NB4 (cell line): ENCODE data around the gene CD96.

Experiments
- DNase-seq: peaks from one replicate; pipeline ENCODE4 v3.0.0; 2010; ENCODE audit warnings: low read depth
- H3K4me3 ChIP-seq: one replicate; pipeline ENCODE4 v1.5.1; 2011; ENCODE audit warnings: mild to moderate bottlenecking, low read depth, low read length, moderate library complexity
- MYC ChIP-seq: IDR thresholded peaks from 2 replicates; pipeline ENCODE4 v1.6.1; 2011; ENCODE audit warnings: low read depth, low read length
- POLR2A ChIP-seq: IDR thresholded peaks from 2 replicates; pipeline ENCODE4 v1.6.1; 2011; ENCODE audit warnings: mild to moderate bottlenecking; ENCODE audit not compliant: insufficient read length; ENCODE audit errors: extremely low read depth
- TF ChIP-seq, protein P1 (sequence below): IDR thresholded peaks from 2 replicates; pipeline ENCODE4 v1.6.1; 2011; ENCODE audit warnings: low read depth, low read length
- TF ChIP-seq, protein P2 (sequence below): IDR thresholded peaks from one replicate; pipeline ENCODE4 v1.5.1; 2012; ENCODE audit warnings: low read depth, low read length

CD96 gene

DNA sequence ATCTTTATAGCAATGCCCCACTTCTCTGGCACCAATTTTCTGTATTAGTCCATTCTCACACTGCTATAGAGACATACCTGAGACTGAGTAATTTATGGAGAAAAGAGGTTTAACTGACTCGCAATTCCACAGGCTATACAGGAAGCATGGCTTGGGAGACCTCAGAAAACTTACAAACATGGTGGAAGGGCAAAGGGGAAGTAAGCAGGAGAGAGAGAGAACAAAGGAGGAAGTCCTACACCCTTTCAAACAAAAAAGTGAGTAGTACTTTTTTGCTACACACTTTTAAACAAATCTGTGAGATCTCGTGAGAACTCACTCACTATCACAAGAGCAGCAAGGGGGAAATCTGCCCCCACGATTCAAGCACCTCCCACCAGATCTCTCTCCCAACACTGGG is 120.9 kb downstream of the CD96 start:
- H3K4me3 ChIP-seq: no peak overlapping the region
- DNase-seq: peak; percentile 7
- TF ChIP-seq MYC (no peak), POLR2A (no peak)
- TF ChIP-seq, protein P1, sequence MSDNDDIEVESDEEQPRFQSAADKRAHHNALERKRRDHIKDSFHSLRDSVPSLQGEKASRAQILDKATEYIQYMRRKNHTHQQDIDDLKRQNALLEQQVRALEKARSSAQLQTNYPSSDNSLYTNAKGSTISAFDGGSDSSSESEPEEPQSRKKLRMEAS: no peak
- TF ChIP-seq, protein P2, sequence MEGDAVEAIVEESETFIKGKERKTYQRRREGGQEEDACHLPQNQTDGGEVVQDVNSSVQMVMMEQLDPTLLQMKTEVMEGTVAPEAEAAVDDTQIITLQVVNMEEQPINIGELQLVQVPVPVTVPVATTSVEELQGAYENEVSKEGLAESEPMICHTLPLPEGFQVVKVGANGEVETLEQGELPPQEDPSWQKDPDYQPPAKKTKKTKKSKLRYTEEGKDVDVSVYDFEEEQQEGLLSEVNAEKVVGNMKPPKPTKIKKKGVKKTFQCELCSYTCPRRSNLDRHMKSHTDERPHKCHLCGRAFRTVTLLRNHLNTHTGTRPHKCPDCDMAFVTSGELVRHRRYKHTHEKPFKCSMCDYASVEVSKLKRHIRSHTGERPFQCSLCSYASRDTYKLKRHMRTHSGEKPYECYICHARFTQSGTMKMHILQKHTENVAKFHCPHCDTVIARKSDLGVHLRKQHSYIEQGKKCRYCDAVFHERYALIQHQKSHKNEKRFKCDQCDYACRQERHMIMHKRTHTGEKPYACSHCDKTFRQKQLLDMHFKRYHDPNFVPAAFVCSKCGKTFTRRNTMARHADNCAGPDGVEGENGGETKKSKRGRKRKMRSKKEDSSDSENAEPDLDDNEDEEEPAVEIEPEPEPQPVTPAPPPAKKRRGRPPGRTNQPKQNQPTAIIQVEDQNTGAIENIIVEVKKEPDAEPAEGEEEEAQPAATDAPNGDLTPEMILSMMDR: no peak

DNA sequence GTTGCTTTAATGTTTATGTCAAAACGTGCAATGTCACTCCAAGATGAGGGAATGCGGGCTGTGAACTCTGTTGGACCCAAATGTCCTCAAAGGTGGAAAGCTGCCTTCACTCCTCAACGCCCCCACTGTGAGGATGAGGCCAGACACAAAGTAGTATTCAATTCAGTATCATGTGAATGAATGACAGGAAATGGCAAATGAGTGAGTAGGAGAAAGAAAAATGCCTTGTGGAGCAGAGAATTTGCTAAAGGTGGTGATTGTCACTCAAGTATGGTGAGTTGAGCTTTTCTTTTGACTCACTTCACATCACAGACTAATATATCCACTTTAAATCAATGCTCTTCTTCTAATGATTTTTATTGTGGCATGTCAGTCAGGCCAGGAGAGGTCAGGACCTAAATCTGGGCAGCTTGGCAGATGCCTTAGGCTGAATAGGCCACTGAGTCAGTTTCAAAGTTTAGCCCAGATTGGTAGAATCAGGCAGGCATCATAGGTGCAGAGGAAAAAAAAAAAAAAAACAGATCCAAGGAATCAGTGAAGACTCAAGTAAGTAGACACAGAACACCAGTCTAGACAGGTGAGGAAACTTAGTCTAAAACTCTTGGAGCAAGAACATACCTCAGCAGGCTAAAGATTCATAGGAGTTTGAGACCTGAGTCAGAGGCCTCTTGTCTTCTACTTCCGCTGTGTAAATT is 124.2 kb downstream of the CD96 start:
- no peak for DNase-seq
- H3K4me3 ChIP-seq: no peak overlapping the region
- TF ChIP-seq, protein P1: no peak
- TF ChIP-seq POLR2A (no peak), MYC (no peak)
- TF ChIP-seq, protein P2: no peak

DNA sequence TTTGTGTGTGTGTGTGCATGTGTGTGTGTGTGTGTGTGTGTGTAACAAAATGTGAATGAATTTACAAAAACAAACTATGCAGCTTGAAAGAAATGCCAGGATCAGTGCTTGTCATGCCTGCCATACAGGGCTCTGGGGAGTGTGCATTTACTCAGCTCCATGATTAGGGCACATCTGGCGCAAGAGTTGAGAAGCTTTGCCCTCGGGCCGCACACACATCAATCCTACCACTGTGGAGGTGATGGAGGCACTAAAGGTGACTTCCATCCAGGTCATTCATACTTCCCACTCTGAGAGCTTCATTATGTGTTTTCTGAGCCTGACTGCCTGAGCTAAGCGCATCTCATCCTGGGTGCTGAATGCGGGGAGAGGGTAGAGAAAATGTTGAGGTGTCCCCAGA is 125.2 kb downstream of the CD96 start:
- no peak overlapping the region for H3K4me3 ChIP-seq
- DNase-seq: no peak
- TF ChIP-seq POLR2A: no peak
- TF ChIP-seq, protein P1: no peak
- no peak for TF ChIP-seq MYC
- TF ChIP-seq, protein P2: no peak

- peak; percentile 91 for DNase-seq
- TF ChIP-seq, protein P2: no peak
- TF ChIP-seq POLR2A (no peak), MYC (peak; percentile 82)
- TF ChIP-seq, protein P1: peak; percentile 98
- H3K4me3 ChIP-seq: no peak overlapping the region
Measured at GRCh38 chr3:111667621-111668239, 125.7 kb downstream of the CD96 start.

DNA sequence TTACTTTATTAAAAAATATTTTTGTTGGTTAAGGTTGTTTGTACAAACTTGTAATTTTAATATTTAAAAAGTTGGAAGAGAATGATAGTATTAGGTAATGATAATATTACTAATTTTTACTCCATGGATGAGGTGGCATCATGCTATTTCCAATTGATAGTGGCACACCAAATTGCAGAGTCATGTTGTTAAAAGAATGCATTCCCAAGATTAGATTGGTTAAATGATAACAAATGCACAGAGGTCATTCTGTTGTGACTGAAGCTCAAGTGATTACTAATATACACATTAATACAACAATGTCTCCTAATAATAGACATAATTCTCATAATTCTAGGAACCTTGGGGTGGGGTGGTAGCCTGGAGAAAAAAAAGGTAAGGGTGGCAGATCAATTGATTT is 126.3 kb downstream of the CD96 start:
- DNase-seq: no peak
- no peak overlapping the region for H3K4me3 ChIP-seq
- TF ChIP-seq POLR2A (no peak), MYC (no peak)
- TF ChIP-seq, protein P2: no peak
- TF ChIP-seq, protein P1: no peak
